ENCODE results near the gene FLT3LG. TPM values are rescaled to one million over a fixed set of nuclear protein-coding genes. Genes with fewer than 3 reads are reported as not detected.
"Not testable (repeated sequence)": the region's sequence is repeated elsewhere in the genome, so short reads cannot be mapped to it uniquely, and the experiment has no call there.

FLT3LG gene
- total RNA-seq, 1 donor from 2014 or later: 0.81 TPM

DNA sequence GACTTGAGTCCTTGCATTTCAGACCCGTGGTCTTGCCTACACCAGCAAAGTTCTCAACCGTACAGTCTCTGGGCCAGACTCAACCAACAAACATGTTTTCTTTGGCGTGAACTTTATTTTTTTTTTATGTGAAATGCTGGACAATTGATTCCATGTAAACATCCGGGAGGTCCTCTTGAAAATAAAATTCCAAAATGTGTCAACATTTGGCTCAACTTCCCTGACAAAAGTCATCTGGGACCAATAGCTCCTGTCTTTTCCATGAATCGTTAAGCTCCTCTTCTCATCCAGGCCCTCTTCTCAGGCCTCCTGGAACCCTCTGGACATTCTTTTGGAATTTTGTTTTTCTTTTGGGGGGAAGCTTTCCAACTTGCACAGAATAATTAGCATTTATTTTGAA, 18.2 kb upstream of the FLT3LG start:
- no peak for DNase-seq (ENCODE audit: low read depth)
- TF ChIP-seq, protein P1, sequence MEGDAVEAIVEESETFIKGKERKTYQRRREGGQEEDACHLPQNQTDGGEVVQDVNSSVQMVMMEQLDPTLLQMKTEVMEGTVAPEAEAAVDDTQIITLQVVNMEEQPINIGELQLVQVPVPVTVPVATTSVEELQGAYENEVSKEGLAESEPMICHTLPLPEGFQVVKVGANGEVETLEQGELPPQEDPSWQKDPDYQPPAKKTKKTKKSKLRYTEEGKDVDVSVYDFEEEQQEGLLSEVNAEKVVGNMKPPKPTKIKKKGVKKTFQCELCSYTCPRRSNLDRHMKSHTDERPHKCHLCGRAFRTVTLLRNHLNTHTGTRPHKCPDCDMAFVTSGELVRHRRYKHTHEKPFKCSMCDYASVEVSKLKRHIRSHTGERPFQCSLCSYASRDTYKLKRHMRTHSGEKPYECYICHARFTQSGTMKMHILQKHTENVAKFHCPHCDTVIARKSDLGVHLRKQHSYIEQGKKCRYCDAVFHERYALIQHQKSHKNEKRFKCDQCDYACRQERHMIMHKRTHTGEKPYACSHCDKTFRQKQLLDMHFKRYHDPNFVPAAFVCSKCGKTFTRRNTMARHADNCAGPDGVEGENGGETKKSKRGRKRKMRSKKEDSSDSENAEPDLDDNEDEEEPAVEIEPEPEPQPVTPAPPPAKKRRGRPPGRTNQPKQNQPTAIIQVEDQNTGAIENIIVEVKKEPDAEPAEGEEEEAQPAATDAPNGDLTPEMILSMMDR (conservative IDR thresholded peaks at IDR 0.05; ENCODE audit: low read depth, low read length): no peak
- H3K4me3 ChIP-seq (ENCODE audit: low read depth, low read length): no peak overlapping the region

DNA sequence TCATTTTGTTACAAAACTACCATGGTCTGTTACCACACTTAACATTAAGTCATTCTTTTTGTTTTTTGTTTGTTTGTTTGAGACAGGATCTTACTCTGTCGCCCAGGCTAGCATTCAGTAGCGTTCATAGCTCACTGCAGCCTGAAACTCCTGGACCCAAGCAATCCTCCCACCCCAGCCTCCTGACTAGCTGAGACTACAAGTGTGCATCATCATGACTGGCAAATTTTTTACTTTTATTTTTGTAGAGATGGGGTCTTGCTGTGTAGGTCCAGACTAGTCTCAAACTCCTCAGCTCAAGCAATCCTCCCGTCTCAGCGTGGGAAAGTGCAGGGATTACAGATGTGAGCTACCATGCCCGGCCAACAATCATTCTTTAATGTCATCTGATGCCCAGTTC, 17.7 kb upstream of the FLT3LG start:
- DNase-seq (ENCODE audit: low read depth): no peak
- TF ChIP-seq, protein P1 (conservative IDR thresholded peaks at IDR 0.05; ENCODE audit: low read depth, low read length): no peak

DNA sequence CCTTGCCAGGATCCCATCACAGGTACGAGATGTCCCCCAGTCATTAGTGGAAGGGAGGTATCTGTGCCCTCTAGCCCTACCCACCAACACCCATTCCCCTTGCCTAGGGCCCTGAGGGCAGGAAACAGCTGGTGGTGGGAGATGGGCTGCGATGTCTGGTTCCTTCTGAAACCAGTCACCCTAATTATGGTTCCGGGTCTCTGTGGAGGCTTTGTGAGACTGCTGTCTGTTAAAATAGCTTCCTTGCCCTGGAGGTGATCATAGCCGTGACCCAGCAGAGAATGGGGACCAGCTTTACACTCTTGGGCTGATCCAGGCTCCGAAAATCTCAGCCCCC, 15.5 kb upstream of the FLT3LG start:
- no peak for DNase-seq (ENCODE audit: low read depth)
- TF ChIP-seq, protein P1 (conservative IDR thresholded peaks at IDR 0.05; ENCODE audit: low read depth, low read length): no peak

More for the DNA sequence above, 17.7 kb upstream of the FLT3LG start:
- H3K4me3 ChIP-seq (ENCODE audit: low read depth, low read length): no peak overlapping the region

DNA sequence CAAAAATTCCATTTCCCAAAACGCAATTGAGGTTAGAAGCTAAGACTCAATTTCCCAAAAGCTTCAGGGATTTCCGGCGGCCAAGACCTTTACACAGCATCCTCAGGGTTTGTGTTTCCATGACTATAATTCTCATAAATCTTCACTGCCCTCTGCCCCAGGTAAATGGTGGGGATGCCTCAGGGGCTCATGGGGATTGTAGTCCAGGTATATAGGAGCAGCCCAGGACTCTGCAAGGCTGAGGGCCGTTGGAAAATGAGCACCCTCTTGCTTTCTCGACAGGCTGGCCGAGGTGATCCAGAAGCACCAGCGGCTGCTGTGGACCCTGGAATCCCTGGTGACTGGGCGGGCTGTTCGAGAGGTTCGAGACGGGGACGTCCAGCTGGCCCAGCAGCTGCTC, 14.6 kb upstream of the FLT3LG start:
- TF ChIP-seq, protein P1 (conservative IDR thresholded peaks at IDR 0.05; ENCODE audit: low read depth, low read length): no peak
- no peak overlapping the region for H3K4me3 ChIP-seq (ENCODE audit: low read depth, low read length)
- DNase-seq (ENCODE audit: low read depth): no peak

More for the DNA sequence above, 15.5 kb upstream of the FLT3LG start:
- H3K4me3 ChIP-seq (ENCODE audit: low read depth, low read length): no peak overlapping the region

DNA sequence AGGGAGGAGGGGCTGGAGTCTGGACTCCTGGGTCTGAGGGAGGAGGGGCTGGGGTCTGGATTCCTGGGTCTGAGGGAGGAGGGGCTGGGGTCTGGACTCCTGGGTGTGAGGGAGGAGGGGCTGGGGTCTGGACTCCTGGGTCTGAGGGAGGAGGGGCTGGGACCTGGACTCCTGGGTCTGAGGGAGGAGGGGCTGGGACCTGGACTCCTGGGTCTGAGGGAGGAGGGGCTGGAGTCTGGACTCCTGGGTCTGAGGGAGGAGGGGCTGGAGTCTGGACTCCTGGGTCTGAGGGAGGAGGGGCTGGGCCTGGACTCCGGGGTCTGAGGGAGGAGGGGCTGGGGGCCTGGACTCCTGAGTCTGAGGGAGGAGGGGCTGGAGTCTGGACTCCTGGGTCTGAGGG, 12.9 kb upstream of the FLT3LG start:
- not testable (repeated sequence) for DNase-seq (ENCODE audit: low read depth); H3K4me3 ChIP-seq (ENCODE audit: low read depth, low read length)

DNA sequence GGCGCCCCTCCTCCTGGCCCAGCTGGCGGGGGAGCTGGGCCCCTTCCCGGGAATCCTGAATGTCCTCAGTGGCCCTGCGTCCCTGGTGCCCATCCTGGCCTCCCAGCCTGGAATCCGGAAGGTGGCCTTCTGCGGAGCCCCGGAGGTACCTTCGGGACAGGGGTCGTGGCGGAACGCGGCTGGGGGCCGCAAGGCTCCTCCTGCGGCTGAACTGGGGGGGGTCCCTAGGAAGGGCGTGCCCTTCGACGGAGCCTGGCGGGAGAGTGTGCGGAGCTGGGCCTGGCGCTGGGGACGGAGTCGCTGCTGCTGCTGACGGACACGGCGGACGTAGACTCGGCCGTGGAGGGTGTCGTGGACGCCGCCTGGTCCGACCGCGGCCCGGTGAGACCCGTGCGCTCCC, 12.4 kb upstream of the FLT3LG start:
- TF ChIP-seq, protein P1 (conservative IDR thresholded peaks at IDR 0.05; ENCODE audit: low read depth, low read length): no peak
- H3K4me3 ChIP-seq (ENCODE audit: low read depth, low read length): no peak overlapping the region
- DNase-seq (ENCODE audit: low read depth): no peak

DNA sequence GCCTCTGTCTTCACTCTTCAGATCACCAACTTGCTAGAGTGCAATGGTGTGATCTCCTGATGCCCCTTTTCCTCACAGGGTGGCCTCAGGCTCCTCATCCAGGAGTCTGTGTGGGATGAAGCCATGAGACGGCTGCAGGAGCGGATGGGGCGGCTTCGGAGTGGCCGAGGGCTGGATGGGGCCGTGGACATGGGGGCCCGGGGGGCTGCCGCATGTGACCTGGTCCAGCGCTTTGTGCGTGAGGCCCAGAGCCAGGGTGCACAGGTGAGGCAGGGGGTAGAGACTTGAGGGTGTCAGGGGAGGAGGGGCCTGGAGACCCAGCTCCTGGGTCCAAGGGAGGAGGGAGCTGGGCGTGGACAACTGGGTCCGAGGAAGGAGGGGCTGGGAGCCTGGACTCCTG, 11.5 kb upstream of the FLT3LG start:
- TF ChIP-seq, protein P1 (conservative IDR thresholded peaks at IDR 0.05; ENCODE audit: low read depth, low read length): no peak
- H3K4me3 ChIP-seq (ENCODE audit: low read depth, low read length): no peak overlapping the region
- DNase-seq (ENCODE audit: low read depth): no peak
